K562 (cell line): ENCODE results near the gene SND1.

Experiments
- ARID3A ChIP-seq: IDR thresholded peaks from 2 replicates; pipeline ENCODE4 v1.6.1; 2012; ENCODE audit warnings: low read depth, low read length, improper control_type of control experiment, borderline replicate concordance
- MBD2 ChIP-seq: sonication (generic); IDR thresholded peaks from 2 replicates; pipeline ENCODE4 v1.6.1; 2016; ENCODE audit warnings: low read depth, borderline replicate concordance
- POLR2A ChIP-seq: fragments of 450-650 bp; conservative IDR thresholded peaks from 2 replicates; pipeline ENCODE4 v1.6.1; 2016
- ZBTB7A ChIP-seq: IDR thresholded peaks from 2 replicates; pipeline ENCODE4 v1.6.1; 2011; ENCODE audit warnings: low read depth, mild to moderate bottlenecking, low read length, moderate library complexity, borderline replicate concordance; ENCODE audit not compliant: control insufficient read depth
- TF ChIP-seq, protein P1 (sequence below), 3 experiments: IDR thresholded peaks in 2 of 3; conservative IDR thresholded peaks in 1 of 3; 2 replicates each; pipeline ENCODE4 v1.5.1; 2011 to 2012; ENCODE audit warnings: low read length in 3 of 3, mild to moderate bottlenecking in 3 of 3, control low read depth in 2 of 3, improper control_type of control experiment in 1 of 3, inconsistent platforms in 1 of 3, low read depth in 1 of 3, mixed read lengths in 1 of 3, moderate library complexity in 1 of 3; ENCODE audit not compliant: insufficient read depth in 2 of 3

DNA sequence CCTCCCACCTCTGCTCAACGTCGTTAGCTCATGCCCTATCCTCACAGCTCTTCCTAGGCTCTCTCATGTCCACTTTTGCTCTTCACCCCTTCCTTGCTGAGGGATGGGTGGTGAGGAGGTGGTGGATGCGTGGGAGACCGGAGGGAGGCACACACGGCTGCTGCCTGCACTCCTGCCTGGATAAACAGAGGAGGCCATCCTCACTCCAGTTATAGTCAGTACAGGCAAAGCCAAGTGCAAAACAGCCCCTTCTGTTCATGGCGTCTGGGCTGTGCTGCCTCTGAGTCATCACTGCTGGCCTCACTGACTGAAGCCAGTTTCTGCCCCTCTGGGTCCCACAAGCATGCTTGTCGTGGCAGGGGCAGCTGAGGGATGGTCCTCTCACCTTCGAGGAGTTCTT, 411.1 kb downstream of the SND1 start:
- no peak for TF ChIP-seq ZBTB7A
- TF ChIP-seq, protein P1, sequence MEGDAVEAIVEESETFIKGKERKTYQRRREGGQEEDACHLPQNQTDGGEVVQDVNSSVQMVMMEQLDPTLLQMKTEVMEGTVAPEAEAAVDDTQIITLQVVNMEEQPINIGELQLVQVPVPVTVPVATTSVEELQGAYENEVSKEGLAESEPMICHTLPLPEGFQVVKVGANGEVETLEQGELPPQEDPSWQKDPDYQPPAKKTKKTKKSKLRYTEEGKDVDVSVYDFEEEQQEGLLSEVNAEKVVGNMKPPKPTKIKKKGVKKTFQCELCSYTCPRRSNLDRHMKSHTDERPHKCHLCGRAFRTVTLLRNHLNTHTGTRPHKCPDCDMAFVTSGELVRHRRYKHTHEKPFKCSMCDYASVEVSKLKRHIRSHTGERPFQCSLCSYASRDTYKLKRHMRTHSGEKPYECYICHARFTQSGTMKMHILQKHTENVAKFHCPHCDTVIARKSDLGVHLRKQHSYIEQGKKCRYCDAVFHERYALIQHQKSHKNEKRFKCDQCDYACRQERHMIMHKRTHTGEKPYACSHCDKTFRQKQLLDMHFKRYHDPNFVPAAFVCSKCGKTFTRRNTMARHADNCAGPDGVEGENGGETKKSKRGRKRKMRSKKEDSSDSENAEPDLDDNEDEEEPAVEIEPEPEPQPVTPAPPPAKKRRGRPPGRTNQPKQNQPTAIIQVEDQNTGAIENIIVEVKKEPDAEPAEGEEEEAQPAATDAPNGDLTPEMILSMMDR (IDR thresholded peaks at IDR 0.05 in 2 of 3, conservative IDR thresholded peaks at IDR 0.05 in 1 of 3; ENCODE audit: insufficient read depth in 2 of 3, low read depth in 1 of 3, low read length in 3 of 3), result no peak
- TF ChIP-seq ARID3A, result no peak
- TF ChIP-seq MBD2, result no peak
- TF ChIP-seq POLR2A, result no peak
